GM03348 (cell line): Measurements from ENCODE around the gene BMPR1A.
"Not testable (repeated sequence)": the region's sequence is repeated elsewhere in the genome, so short reads cannot be mapped to it uniquely, and the experiment has no call there.

Source experiments
- DNase-seq: peaks from one replicate; pipeline ENCODE4 v3.0.0; 2012; ENCODE audit warnings: low spot score

BMPR1A gene

DNA sequence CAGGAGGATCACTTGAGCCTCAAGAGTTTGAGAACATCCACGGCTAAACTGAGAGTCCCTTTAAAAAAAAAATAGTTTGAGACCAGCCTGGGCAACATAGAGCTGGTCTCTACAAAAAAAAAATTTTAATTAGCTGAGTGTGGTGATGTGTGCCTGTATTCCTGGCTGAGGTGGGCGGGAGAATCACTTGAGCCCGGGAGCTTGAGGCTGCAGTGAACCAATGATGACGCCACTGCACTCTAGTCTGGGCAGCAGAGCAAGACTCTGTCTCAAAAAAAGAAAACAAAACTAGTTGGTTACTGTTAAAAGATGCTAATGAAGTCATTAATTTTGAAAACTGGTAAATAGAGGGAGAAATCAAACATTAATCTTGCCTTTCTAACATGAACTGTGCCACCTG is 124.6 kb downstream of the BMPR1A start:
- DNase-seq, result no peak

DNA sequence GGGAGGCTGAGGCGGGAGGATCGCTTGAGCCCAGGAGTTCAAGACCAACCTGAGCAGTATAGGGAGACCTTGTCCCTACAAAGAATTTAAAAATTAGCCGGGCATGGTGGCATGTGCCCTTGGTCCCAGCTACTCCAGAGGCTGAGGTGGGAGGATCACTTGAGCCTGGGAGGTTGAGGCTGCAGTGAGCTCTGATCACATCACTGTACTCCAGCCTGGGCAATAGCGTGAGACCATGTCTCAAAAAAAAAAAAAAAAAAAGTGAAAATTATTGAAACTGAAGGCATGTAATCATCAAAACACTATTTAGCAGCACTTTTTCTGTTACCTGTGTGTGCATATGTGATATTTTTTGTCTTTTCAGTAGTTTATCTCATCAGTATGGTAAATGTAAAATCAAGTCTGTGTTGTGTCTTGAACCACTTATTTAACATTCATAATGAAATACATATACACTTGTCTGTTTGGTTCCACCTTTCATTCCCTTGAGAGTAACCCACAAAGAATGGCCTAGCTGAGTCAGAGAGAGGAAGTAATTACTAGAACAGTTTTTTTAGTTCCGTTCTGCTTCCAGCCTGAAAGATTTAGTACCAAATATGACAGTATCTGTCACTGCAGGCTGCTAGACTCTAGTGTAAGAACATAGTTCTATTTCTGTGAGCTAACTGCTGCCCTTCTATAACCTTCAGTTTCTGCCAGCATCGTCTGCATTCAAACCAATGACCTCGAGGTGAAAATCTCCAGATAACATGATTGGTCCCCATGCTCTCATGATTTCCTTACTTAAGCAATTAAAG is 132.4 kb downstream of the BMPR1A start:
- DNase-seq, result peak; percentile 67

DNA sequence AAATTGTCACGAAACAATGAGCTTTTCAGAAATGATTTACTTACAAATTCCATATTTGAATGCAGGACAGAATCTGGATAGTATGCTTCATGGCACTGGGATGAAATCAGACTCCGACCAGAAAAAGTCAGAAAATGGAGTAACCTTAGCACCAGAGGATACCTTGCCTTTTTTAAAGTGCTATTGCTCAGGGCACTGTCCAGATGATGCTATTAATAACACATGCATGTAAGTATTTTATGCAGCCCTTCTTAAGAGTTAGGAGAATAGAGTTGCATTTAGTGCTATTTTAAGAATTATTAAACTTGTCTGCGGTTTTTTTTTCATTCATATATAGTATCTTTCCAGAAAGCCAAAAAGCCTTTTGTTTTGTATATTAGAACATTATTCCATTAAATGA is 133.6 kb downstream of the BMPR1A start:
- no peak for DNase-seq

DNA sequence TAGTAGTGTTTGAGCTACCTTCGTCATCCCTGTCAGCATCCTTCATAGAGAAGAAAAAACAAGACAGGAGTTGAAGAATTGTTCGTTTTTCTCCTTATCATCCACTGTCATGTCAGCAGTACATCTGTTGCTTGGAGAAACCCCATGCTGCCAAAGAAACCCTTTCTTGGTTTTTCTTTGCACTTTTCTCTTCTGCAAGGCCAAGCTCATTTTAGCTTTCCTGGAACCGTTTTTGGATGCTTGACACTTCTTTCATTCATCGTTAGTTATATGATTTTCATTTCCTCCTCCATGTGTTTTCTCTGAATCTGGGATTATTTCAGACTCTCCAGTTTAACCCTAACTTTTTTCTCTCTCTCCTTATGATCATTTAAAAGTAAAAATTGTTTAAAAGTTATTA is 142.1 kb downstream of the BMPR1A start:
- no peak for DNase-seq

DNA sequence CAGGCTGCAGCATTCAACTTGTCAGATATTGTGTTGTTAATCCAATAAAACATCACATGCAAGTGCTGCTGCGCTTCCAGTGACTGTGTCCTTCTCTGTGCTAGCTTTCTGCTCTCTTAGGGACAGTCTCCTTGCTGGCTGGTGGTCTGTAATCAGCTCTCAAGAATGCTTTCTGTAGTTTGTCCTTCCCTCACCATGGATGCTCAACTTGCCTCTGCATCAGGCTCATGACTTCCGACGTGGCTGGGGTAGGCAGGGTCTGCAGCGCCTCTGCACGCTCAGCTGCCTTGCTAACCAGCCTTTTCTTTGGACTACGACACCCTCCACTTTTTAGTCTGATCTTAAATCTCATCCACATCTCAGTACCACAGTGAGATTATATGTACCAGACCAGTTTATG is 142.7 kb downstream of the BMPR1A start:
- DNase-seq, result no peak

DNA sequence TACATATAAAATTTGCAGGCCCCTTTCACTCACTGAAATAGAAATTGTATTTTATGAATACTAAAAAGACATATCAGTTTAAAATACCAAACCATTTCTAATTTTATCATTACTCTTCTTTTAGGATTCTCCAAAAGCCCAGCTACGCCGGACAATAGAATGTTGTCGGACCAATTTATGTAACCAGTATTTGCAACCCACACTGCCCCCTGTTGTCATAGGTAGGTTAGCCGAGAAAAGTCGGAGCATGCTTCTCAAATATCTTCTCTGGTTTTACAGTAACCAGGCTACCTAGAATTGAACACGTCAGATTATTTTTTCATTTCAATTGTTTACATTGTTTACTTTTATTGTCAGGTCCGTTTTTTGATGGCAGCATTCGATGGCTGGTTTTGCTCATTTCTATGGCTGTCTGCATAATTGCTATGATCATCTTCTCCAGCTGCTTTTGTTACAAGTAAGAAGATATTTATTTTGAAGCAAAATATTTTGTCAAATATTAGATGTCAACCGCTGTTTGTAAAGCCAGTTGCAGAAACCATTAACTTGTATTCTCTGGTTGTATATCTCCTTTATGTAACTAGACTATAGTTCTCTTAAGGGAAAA is 143.4 kb downstream of the BMPR1A start:
- peak; percentile 70 for DNase-seq

DNA sequence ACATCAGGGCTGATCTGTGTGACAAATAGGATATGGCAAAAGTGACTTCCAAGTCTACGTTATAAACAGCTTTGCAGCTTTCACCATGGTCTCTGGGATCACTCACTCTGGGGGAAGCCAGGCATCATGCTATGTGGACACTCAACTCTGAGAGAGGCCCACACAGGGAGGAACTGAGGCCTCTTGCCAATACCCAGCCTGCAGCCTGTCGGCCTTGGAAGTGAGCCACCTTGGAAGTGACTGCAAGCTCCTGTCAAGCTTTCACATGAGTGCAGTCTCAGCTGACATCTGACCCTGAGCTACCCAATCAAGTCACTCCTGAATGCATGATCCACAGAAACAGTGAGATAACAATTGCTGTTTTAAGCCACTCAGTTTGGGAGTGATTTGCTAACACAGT is 144.5 kb downstream of the BMPR1A start:
- peak; percentile 35 for DNase-seq

DNA sequence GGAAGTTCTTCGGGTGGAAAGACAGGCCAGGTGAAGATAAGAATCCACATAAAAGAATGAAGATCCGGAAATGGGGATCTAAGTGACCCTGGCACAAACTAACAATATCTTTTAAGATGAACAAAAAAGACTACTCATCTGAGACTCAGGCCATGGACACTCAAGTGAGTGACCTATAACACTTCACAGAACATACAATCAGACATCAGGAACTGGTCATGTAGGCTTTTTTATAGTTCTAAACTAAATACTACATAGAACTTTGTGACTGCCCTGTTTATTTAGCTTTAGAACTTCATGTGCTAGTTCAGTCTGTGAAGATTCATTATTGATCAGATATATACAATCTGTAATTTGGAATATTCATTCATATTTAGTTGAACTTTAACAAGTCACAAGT is 148.2 kb downstream of the BMPR1A start:
- no peak for DNase-seq

DNA sequence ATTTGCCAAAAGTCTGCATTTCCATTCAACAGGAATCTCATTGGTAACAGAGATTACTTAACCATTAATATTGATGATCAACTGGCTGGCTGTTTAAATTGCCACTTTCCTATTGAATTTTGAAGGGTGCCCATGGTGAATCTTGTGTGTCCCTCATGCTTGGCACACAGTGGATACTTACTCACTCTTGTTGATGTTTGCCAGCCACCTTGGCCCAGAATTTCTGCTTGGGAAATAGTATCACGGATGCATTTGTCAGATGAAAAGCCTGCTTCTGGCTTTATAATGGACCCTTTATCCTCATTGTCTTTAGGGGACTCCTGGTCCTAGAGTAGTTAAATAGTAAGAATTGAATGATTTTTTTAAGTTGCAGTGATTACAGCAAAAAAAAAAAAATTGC is 149.0 kb downstream of the BMPR1A start:
- no peak for DNase-seq

DNA sequence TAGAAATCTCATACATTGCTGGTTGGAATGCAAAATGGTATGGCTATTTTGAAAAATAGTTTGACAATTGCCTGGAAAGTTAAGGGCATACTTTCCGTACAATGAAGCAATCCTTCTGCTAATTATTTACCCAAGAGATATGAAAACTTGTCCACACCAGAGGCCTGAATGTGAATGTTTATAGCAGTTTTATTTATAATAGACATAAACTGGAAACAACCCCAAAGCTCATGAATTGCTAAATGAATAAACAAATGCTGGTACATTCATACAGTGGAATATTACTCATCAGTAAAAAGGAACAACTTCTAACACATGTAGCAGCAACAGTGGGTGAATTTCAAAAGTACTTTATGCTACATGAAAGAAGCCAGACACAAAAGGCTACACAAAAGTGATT is 158.3 kb downstream of the BMPR1A start:
- no peak for DNase-seq

DNA sequence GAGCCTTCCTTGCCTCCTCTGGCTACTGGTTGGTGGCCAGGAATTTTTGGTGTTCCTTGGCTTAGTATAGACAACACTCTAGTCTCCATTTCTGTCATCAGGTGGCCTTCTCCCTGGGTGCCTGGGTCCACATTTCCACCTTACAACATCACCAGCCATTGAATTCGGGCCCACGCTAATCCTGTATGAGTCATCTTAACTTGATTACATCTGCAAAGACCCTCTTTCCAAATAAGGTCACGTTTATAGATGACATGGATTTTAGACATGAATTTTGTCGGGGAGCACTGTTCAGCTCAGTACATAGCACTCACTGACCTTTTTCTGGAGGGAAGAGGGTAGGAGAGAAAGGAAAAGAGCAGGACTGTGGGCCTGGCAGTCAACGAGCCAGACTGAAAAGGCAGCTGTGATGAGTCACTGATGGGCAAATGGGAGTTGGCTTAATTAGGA is 161.6 kb downstream of the BMPR1A start:
- peak; percentile 25 for DNase-seq

DNA sequence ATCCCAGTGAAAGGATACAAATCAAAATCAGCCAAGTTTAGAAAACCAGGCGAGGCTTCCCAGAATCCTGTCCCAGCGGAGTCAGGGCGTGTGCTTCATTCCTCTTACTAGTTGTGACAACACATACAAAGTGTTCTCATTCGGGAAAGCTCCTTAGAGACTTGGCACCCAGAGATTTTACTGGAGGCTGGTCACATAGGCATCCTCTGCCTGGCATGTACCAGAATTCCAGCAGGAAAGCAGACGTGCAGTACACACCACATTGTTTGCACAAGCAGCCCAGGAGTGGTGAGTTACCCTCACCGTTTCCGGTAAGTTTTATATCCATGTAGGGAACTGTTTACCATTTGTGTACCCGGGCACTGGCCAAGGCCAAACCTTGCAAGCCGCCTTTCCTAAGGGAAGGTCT is 166.1 kb downstream of the BMPR1A start:
- no peak for DNase-seq

DNA sequence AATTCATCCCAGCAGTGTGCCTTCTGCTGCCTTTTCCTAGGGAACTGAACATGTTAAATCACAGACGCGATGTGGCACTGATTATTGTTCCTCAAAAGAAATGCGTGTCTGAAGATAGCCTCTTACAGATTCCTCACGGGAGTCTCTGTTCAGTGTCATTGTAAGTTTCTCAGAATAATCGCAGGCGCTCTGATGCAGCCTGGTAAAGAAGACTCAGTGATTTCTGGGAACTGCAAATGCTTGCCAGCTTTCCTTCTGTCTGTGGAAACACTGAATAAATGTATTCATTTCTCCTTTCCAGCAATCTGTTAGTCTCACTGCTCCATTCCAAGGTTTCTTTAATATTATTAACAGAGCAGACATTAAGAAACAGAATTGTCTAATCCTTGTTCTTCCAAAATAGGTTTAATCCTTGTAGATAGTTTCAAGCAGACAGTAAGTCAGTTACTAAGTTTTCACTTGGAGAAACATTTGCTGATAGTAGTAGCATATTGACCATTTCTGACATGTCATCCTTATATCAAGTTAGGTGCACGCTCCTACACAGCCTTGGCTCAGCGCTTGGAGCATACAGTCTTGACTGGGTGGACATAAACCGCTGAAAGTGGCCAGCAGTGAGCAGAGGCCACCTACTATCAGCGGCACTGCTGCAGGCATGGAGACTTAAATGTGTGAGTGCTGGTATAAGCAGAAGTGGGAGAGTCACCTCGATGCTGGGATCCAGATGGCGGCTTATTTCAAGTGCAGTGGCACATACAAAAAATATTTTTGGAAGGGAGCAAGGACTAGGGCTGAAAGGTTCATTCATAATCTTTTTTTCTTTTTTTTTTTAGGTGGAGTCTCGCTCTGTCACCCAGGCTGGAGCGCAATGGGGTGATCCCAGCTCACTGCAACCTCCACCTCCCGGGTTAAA is 173.3 kb downstream of the BMPR1A start:
- DNase-seq, result no peak

DNA sequence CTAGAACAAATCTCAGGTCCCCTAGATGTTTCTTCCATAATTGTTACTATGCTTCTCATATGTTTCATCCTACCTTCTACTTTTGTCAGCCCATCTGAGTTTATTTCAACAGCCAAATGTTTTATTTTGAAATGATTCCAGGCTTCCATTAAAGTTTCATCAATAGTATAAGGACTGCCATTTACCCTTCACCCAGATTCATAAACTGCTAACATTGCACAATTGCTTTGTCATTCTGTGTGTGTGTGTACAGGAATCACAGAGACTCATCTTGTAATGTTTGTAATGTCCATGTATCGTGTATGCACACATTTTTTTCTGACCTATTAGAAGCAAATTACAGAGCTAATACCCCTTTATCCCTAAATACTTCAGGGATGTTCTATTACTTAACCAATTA is 175.5 kb downstream of the BMPR1A start:
- peak; percentile 31 for DNase-seq

DNA sequence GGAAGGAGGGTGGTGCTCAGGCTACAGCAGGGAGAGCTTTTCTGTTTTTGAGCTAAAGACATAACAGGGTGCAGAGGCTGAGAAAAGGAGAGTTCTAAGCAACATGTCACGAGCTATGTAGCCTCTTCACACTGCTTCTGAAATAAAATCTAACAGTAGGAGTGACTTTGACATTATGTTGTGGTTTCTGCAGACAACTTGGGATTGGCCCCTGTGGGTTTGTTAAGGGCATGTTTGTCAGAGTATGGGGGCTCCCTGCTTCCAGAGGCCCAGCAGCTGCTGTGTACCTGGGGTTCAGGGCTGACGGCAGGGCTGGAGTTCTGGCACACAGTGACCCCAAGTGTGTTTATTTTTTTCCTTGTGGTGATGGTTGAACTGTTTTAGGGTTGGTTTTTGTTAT is 176.3 kb downstream of the BMPR1A start:
- DNase-seq, result no peak

DNA sequence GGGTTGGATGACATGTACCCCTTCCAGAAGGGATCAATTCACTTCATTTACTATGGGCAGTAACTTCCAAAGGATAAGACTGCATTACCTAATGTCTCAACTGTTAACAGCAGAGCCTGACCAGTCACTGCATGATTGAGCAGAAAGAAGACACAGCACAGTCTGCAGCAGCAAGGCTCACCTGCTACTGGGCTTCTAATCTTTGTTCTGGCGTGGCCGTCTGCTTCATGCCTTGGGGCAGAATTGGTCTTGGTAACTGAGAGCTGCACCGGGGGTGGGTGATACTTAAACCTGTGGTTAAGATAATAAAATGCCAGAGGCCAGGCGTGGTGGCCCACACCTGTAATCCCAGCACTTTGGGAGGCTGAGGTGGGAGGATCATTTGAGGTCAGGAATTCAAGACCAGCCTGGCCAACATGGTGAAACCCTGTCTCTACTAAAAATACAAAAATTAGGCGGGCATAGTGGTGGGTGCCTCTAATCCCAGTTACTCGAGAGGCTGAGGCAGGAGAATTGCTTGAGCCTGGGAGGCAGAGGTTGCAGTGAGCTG is 177.8 kb downstream of the BMPR1A start:
- not testable (repeated sequence) for DNase-seq

DNA sequence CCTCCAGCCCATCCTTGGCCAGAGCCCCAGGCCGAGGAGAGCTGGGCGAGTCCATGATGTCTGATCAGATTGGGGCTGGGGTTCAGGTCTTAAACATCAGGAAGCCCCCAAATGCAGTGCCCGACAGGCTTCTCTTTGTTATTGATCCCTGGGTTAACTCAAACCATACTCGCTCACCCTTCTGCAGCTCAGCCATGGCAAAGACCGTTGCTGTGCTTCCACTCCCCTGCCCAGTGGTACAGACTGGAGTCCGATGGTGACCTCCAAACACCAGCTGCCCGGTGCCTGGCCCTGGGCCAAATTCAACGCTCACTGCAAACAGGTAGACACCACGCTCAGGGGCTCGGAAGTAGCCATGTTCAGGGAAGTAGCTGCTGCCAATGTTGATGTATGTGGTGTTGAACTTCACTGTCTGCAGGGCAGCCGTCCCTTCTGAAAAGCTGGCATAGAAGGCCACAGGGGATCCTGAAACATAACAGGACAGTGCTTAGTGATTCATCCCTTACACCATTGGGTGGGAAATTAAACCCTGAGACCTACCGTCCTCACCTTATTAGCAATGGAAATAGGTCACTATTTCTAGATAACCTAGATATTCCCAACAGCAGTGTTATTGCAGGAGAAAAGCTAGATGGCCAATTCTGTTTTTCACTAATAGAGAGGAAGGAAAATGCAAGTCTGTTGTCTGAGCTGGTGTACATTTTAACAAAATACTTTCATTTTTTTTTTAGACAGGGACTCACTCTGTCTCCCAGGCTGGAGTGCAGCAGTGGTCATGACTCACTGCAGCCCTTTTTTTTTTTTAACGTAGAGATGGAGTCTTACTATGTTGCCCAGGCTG is 180.5 kb downstream of the BMPR1A start:
- DNase-seq, result peak; percentile 42

DNA sequence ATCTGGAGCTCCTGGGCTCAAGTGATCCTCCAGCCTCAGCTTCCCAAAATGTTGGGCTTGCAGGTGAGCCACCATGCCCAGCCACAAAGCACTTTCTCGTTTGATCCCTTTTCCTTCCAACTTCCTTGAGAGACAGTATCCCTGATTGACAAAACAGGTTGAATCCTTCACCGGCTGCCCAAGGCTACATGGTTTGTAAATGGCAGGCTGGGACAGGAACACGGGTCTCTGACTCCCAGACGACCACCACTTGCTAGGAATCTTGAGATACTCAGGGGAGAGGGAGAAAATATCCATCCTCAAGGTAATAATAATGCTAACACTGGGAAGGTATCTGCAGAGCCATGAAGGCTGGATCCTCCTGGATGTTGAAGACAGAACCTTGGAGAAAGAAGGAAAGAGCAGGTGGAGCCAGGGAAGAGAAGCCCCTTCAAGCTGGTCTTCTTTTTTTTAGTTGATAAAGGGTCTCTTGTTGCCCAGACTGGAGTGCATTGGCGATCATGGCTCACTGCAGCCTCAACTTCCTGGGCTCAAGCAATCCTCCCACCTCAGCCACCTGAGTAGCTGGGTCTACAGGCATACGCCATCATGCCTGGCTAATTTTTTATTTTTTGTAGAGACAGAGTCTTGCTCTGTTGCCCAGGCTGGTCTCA is 181.2 kb downstream of the BMPR1A start:
- no peak for DNase-seq

DNA sequence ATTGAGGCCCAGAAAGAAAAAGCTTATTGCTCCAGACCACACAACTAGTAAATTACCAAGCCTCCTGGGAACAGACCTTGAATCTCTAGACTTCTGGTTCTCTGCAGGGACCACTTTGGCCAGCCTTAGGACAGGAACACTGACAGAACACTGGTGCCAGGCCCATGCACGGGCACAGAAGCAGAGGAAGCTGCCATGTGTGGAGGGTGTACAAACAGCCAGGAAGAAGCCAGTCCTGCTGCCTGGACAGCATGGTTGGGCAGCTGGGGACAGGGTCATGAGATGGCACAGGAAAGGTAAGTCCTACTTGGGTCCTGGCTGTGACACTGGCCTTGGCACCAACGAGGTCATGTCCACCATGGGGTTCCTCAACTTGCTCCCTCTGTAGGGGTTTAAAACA is 181.8 kb downstream of the BMPR1A start:
- no peak for DNase-seq

DNA sequence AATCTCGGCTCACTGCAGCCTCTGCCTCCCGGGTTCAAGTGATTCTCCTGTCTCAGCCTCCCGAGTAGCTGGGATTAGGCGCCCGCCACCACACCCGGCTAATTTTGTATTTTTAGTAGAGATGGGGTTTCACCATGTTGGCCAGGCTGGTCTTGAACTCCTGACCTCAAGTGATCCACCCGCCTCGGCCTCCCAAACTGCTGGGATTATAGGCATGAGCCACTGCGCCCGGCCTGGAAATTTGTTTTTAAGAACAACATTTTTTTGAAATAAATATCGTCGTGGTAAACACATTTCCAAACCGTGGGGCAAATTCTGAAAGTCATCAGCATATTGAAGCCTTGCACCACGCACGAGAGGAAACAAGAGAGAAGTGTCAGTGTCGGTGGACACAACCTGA is 183.7 kb downstream of the BMPR1A start:
- DNase-seq, result not testable (repeated sequence)

DNA sequence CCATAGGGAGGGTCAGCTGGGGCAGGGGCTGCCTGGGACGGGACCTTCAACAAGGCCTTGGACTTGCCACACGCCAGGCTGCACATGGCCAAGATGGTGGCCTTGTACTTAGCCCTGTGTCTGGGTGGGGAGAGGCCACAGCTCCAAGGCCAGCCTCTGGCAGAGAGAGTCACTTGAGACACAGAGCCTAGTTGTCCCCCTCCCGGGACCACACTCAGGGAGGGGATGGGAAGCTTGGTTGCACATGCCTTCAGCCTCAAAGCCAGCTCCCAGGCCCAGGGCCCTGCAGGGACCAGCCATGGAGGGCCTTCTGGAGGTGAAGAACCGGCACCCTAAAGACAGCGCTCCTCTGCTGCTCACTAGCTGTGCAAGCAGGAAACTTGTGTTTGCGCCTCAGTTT is 184.3 kb downstream of the BMPR1A start:
- DNase-seq, result no peak
